Activated CD4-positive, alpha-beta T cell treated with anti-CD3 and anti-CD28 coated beads for 4 hours (primary cell): Measurements from ENCODE around the gene LHPP.
"Not testable (repeated sequence)": the region's sequence is repeated elsewhere in the genome, so short reads cannot be mapped to it uniquely, and the experiment has no call there.

ENCODE experiments used
- DNase-seq, 2 donors: peaks; one replicate each; pipeline ENCODE4 v3.0.0-alpha.2; 2020

LHPP gene

GRCh38 chr10:124576526-124577420, 115.2 kb downstream of the LHPP start:
- DNase-seq: no peak

- DNase-seq: no peak
Measured at GRCh38 chr10:124577651-124578050, 116.0 kb downstream of the LHPP start.

GRCh38 chr10:124578231-124579010, 116.8 kb downstream of the LHPP start:
- DNase-seq: no peak

GRCh38 chr10:124579011-124579399, 117.4 kb downstream of the LHPP start:
- no peak for DNase-seq

- DNase-seq: no peak
Measured at GRCh38 chr10:124586142-124586541, 124.5 kb downstream of the LHPP start.

GRCh38 chr10:124587811-124588211, 126.2 kb downstream of the LHPP start:
- DNase-seq: no peak

GRCh38 chr10:124588341-124588735, 126.7 kb downstream of the LHPP start:
- not testable (repeated sequence) for DNase-seq

GRCh38 chr10:124588736-124589490, 127.3 kb downstream of the LHPP start:
- DNase-seq: no peak

GRCh38 chr10:124589491-124590041, 127.9 kb downstream of the LHPP start:
- no peak for DNase-seq

GRCh38 chr10:124590216-124591122, 128.8 kb downstream of the LHPP start:
- no peak for DNase-seq

GRCh38 chr10:124591123-124591495, 129.5 kb downstream of the LHPP start:
- no peak for DNase-seq

GRCh38 chr10:124592101-124592500, 130.5 kb downstream of the LHPP start:
- DNase-seq: no peak

GRCh38 chr10:124592736-124593430, 131.3 kb downstream of the LHPP start:
- no peak for DNase-seq

GRCh38 chr10:124593431-124593985, 131.9 kb downstream of the LHPP start:
- DNase-seq: no peak

GRCh38 chr10:124594240-124594639, 132.6 kb downstream of the LHPP start:
- no peak for DNase-seq

GRCh38 chr10:124595143-124595883, 133.7 kb downstream of the LHPP start:
- no peak for DNase-seq

GRCh38 chr10:124596116-124596785, 134.6 kb downstream of the LHPP start:
- DNase-seq: no peak

GRCh38 chr10:124596962-124597845, 135.6 kb downstream of the LHPP start:
- no peak for DNase-seq

GRCh38 chr10:124597846-124598165, 136.2 kb downstream of the LHPP start:
- no peak for DNase-seq
